Measurements from ENCODE around the gene CENPF.

DNA sequence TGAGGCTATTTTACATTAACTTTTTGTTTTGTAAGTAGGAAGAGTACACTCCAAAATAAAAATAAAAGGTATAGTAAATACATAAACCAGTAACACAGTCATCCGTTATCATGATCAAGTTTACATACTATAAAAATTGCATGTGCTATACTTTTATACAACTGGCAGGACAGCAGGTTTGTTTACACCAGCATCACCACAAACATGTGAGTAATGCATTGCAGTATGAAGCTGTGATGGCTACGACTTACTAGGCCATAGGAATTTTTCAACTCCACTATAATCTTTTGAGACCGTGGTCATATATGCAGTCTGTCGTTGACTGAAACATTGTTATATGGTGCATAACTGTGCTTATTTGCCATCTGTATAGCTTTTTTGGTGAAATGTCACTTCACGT, 106.2 kb downstream of the CENPF start:
- TF ChIP-seq, protein P1, sequence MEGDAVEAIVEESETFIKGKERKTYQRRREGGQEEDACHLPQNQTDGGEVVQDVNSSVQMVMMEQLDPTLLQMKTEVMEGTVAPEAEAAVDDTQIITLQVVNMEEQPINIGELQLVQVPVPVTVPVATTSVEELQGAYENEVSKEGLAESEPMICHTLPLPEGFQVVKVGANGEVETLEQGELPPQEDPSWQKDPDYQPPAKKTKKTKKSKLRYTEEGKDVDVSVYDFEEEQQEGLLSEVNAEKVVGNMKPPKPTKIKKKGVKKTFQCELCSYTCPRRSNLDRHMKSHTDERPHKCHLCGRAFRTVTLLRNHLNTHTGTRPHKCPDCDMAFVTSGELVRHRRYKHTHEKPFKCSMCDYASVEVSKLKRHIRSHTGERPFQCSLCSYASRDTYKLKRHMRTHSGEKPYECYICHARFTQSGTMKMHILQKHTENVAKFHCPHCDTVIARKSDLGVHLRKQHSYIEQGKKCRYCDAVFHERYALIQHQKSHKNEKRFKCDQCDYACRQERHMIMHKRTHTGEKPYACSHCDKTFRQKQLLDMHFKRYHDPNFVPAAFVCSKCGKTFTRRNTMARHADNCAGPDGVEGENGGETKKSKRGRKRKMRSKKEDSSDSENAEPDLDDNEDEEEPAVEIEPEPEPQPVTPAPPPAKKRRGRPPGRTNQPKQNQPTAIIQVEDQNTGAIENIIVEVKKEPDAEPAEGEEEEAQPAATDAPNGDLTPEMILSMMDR (IDR thresholded peaks at IDR 0.05; ENCODE audit: borderline replicate concordance, extremely low read depth, low read length, poor library complexity, severe bottlenecking) = no peak
- no peak for TF ChIP-seq EZH2 (IDR thresholded peaks at IDR 0.05; ENCODE audit: borderline replicate concordance, low read depth, low read length, severe bottlenecking)
